HG03175 (cell line): ENCODE data around the gene SNX6.
"Not testable (repeated sequence)": the region's sequence is repeated elsewhere in the genome, so short reads cannot be mapped to it uniquely, and the experiment has no call there.

ENCODE experiments used
- ATAC-seq: cut with Tn5 transposase; IDR thresholded peaks from one replicate; pipeline ENCODE4 v1.9.1; 2021; ENCODE audit warnings: mild to moderate bottlenecking, moderate library complexity; ENCODE audit not compliant: unreplicated experiment

Gene SNX6

DNA sequence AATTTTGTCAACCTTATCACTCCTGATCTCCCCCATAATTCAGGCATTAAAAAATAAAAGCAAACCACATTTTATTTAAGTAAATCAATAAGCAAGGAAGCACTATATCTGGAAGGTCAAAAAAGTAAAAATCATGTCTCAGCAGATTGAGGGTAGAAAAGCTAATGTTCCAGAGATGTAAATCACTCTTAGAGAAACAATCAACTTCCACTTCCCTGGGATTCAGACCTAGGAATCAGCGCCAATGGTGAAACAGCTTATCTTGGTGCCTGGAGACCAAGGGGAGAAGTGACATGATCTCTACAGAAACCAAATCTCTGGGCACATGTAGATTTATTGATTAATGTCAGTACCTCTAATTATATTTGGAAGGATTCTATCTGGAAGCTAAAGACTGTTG, 10.9 kb upstream of the SNX6 start:
- no peak for ATAC-seq

DNA sequence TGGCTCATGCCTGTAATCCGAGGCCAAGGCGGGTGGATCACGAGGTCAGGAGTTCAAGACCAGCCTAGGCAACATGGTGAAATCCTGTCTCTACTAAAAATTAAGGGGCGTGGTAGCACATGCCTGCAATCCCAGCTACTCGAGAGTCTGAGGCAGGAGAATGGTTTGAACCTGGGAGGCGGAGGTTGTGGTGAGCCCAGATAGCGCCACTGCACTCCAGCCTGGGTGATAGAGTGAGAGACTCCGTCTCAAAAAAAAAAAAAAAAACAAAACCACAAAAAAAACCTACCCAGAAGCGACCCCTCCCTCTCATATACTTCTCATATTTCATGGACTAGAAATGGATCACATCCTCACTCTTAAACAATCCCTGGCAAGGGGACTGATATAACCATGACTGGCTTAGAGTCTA, 4.4 kb upstream of the SNX6 start:
- ATAC-seq = not testable (repeated sequence)

DNA sequence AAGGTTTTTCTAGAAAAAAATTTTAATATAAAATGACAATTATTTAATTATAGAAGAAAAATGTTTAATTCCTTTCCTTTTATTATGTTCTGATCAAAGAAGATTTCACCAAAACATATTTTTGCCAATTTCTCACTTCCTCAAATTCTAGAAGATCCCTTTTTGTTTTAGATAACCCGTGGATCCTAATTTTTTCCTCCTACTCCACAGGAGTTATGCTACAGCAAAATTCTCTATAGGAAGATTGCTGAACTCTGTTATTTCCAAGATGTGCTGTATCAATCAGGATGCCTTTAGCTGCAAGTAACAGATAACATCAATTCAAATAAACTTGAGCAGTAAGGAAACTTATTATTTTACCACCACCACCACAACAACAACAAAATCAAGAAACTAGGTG, 3.8 kb upstream of the SNX6 start:
- no peak for ATAC-seq

DNA sequence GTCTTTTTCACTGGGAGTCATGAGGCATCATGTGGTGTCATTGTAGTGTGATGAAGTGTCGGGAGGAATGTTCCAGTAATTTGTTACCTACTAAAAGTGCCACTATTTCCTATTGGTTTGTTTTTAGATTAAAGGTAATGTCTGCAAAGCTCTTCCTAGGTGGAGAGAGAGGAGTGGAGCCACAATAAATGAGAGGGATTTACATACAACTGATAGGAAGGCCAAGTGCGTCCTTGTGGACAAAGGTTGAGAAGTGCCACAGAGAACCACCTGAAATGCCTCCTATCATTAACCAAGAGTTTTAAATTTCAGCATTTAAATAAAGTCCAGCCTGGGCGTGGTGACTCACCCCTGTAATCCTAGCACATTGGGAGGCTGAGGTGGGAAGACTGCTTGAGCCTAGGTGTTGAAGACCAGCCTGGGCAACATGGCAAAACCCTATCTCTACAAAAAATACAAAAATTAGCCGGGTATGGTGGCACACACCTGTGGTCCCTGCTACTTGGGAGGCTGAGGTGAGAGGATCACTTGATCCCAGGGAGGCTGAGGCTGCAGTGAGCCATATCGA, 2.5 kb upstream of the SNX6 start:
- no peak for ATAC-seq

DNA sequence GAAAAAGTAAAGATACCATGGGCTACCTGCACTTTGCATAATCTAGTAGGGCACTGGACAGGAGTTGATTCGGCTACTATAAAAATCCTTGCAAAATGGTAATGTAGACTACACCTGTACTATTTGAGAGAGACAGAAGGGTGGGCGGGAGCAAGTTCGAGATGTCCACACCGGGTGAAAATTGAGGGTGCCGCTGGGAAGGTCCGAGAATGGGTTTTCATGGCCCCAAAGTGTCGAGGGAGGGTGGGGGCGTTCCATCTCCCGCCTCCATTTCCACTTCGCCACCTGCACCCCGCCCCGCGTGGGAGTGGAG, 648 bp downstream of the SNX6 start:
- peak; percentile 28 for ATAC-seq

DNA sequence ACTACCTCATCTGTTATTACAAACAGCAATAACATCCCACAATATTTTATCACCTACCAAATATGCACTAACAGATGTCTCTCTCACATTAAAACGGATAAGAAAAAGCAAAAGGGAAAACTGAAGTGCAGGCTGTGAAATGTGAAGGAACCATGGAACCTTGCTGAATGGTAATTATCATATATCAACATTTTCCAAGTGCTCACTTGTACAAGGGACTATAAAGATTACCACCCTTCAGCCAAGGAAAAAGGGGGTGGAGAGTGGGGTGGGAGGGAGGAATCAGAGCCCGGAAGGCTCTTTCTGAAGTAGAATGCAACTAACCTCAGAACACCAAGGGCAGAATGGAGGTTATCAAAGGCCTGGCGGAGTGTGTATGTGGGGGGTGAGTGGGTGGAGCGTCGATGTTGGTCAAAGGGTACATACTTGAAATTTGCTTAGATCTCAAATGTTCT, 1.2 kb downstream of the SNX6 start:
- ATAC-seq = no peak

DNA sequence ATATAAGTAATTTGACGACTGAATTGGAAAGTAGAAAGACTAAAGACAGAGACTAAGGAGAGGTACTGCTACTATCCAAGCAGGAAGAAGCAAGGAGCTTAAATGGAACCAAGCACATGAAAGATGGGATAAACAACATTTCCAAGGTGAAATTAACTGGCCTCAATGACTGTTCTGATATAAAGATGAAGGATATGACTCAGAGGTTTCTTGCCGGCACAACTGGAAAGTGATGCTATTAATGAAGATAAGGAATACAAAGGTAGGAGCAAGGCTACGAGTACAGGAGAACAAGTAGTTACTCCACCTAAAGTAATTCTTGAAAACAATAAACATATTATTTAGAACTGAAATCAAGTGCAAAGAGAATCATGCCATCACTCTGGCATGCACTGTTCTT, 6.4 kb downstream of the SNX6 start:
- no peak for ATAC-seq

DNA sequence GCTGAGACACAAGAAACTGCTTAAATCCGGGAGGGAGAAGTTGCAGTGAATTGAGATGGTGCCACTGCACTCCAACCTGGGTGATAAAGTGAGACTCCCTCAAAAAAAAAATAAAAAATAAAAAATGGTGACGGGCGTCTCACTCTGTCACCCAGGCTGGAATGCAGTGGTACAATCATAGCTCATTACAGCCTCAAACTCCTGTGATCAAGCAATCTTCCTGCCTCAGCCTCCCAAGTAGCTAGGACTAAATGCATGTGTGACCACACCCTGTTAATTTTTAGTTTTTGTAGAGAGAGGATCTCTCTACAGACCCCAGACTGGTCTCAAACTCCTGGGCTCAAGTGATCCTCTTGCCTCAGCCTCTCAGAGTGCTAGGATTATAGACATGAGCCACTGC, 9.1 kb downstream of the SNX6 start:
- no peak for ATAC-seq

DNA sequence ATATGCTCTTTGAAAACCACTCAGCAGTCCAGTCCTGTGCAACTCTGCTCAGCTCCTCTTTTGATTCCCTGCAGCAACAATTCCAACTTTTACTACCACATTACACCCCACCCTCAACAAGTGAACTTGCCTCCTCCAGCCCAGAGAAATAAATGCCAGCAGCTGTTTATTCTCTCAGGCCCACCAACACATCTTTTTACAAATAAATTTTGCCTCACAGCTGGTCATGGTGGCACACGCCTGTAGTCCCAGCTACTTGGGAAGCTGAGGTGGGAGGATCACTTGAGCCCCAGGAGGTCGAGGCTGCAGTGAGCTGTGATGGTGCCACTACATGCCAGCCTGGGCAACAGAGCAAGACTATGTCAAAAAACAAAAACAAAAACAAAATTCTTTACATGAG, 9.8 kb downstream of the SNX6 start:
- ATAC-seq = no peak

DNA sequence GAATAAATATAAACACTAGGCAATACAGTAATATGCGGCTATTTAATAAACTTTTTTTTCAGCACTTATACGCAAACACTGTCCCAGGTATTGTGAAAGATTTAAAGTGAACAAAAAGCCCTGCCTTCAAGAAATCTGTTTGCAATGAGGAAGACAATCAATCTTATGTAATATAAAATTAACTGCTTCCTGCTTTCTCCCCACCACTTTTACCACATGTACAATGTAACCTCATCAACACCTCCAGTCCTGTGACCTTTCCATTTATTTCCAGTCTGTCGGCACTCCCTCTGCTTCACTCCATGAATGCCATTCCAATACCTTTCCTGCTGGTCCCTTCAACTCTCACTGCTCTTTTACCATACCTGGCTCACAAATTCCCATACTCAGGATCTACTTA, 10.5 kb downstream of the SNX6 start:
- ATAC-seq = no peak

DNA sequence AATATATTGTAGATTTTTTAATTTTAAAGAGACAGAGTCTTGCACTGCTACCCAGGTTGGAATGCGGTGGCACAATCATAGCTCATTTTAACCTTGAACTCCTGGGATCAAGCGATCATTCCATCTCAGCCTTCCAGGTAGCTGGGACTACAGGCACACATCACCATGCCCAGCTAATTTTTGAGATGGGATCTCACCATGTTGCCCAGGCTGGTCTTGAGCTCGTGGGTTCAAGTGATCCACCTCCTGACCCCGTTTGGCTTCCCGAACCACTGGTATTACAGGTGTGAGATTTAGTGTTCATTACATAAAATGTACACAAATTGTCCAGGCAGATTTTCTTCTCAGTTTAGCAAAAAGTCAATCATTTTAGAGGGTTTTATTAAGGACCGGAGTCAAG, 13.6 kb downstream of the SNX6 start:
- no peak for ATAC-seq

DNA sequence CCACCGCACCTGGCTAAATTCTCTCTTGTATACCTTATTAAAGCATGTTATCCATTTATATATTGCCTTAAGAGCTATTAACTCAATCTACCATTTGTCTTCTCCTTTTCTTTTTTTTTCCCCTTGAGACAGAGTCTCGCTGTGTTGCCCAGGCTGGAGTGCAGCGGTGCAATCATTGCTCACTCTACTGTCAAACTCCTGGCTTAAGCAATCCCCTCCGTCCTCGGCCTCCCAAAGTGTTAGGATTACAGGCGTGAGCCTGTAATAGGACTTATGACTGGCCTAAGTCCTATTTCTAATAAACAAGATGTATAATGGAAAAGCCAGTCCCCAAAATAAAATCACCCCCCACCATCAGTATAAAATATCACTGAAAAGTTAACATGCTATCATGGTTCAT, 14.4 kb downstream of the SNX6 start:
- no peak for ATAC-seq

DNA sequence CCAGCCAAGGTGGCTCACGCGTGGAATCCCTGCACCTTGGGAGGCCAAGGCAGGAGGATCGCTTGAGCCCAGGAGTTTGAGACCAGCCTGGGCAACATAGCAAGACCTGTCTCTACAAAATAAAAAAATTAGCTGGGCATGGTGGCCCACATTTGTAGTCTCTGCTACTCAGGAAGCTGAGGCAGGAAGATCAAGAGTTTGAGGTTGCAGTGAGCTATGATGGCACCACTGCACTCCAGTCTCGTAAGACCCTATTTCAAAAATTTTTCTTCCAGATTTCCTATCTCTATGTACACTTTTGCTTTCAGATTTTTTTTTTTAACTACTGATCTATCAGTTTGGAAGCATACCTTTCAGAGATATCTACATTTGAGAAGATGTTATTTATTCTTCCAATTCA, 15.3 kb downstream of the SNX6 start:
- ATAC-seq = no peak

DNA sequence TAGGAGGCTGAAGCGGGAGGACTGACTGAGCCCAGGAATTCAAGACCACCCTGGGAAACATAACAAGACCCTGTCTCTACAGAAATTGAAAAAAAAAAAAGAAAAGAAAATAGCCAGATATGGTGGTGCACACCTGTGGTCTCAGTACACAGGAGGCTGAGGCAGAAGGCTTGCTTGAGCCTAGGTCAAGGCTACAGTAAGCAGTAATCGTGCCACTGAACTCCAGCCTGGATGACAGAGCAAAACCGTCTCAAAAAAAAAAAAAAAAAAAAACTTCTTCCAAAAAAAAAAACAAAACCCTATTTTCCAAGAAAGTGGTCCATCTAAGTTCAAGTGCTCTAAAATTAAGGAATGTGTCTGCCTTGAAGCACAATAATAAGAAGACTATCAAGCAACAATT, 19.8 kb downstream of the SNX6 start:
- no peak for ATAC-seq

DNA sequence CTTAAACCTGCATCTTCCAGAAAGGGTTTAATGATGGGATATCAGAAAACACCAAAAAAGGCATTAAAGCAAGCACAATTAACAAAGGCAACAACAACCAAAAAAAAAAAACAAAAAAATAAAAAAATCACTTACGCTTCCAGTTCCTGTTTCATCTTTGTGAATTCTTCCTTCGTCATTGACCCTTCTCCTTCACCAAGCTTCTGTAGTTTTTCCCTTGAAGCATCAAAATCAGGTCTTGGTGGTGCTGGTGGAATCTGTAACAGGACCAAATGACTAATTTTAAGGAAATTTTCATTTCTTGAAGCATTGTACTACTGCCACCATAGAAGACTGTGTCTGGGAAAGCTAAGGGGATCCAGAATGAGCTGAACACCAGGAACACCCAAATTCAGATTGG, 24.5 kb downstream of the SNX6 start:
- no peak for ATAC-seq

DNA sequence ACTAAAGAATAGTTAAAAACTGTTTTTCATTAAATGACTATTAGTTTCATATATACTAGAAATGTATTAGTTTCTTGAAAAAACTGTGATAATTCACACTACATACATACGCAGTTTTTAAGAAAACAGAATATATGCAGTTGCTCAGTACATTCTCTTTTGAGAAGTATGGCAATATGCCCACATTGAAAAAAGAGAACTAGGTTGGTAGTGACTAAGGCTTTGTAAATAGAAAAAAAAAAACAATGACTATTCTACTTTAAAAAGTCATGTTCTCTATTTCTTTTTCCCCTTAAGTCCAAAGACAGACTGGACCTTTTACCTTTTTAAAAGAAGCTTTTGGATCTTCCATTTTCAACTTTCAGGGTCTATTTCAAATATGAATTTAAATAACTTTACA, 25.0 kb downstream of the SNX6 start:
- no peak for ATAC-seq

DNA sequence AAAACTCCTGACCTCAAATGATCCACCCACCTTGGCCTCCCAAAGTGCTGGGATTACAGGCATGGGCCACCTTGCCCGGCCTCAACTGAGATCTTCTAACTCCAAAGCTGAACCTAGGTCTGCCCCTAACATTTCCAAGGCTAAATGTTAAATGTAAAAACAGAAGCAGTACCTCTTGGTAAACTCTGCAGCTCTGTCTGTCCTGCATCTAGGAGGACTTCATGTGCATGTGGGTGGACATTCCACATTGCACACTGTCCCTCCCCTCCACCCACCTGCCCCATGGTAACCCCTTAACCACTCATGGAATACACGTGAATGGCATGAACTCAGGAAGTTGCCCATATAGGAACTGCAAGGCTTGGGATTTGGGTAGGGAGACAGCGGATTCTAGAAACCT, 33.1 kb downstream of the SNX6 start:
- ATAC-seq = no peak

DNA sequence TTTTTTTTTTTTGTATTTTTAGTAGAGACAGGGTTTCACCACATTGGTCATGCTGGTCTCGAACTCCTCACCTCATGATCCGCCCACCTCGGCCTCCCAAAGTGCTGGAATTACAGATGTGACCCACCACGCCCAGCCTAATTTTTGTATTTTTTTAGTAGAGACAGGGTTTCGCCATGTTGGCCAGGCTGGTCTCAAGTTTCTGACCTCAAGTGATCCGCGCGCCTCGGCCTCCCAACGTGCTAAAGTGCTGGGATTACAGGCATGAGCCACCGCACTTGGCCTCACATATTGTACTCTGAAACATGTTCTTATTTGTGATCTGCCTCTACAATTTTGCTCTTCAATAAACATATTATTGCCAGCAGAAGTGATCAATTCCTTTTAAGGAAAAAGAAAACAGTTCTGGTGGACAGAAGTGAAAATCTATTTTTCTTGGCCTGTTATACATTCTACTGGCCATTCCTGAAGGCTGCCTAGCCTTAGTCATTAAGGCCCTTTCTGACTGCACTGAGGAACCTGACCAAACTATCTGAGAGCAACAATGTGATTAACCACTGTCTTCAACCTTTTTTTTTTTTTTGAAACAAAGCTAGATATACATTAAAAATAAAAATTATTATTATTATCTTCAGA, 36.1 kb downstream of the SNX6 start:
- ATAC-seq = no peak

DNA sequence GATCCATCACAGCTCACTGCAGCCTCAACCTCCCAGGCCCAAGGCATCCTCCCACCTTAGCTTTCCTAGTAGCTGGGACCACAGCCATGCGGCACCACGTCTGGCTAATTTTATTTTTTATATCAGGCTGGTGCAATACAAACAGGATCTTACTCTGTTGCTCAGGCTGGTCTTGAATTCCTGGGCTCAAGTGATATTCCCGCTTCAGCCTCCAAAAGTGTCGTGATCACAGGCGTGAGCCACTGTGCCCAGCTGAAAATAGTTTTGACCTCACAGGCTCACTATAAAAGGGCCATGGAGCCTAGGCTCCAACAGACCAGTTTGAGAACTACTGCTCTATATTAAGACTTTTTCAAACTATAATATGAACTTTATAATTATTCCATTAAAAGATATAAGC, 37.3 kb downstream of the SNX6 start:
- ATAC-seq = no peak

DNA sequence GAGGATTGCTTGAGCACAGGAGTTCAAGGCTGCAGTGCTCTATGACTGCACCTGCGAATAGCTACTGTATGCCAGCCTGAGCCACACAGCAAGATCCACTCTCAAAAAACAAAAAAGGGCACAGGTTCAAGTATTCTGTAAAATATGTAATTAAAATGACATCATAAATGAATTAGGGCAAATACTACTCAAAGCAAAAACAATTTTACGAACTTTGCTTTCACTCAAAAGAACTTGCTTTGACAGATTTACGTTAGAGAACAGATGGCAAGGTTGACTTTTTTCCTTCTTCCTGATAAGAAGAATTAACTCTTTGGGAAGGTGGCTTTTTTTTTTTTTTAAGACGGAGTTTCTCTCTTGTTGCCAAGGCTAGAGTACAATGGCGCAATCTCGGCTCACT, 46.4 kb downstream of the SNX6 start:
- no peak for ATAC-seq

DNA sequence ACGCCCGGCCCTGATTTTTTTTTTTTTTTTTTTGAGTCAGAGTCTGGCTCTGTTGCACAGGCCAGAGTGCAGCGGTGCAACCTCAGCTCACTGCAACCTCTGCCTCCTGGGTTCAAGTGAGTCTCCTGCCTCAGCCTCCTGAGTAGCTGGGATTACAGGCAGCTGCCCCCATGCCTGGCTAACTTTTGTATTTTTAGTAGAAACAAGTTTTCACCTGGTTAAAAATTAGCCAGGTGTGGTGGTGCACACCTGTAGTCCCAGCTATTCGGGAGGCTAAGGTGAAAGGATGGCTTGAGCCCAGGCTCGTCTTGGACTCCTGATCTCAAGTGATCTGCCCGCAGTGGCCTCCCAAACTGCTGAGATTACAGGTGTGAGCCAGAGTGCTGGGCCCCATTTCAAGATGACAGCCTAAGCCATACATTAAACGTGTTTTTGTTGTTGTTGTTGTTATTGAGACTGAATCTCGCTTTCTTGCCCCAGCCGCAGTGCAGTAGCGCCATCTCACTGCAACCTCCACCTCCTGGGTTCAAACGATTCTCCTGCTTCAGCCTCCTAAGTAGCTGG, 47.7 kb downstream of the SNX6 start:
- no peak for ATAC-seq

DNA sequence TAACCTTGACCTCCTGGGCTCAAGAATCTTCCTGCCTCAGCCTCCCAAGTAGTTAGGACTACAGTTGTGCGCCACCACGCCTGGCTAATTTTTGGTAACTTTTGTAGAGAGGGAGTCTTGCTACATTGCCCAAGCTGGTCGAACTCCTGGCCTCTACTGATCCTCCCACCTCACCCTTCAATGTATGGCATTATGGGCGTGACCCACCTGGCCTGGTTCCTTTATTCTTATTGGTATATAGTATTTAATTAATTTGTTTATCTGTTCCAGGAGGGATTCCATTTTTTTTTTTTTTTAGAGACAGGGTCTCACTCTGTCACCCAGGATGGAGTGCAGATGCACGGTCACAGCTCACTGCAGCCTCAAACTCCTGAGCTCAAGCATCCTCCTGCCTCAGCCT, 49.6 kb downstream of the SNX6 start:
- no peak for ATAC-seq

DNA sequence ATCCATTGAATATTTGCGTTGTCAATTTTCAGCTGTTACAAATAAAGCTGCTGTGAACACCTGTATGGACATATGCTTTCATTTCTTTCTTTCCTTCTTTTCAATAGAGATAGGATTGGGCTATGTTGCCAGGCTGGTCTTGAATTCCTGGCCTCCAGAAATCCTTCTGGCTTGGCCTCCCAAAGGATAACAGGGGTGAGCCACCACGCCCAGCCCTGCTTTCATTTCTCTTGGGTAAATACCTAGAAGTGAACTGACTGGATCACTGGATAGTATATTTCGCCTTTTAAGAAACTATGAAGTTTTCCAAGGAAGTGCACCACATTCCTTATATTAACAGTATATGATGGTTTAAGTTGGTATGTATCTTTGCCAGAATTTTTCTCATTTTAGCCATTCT, 58.2 kb downstream of the SNX6 start:
- no peak for ATAC-seq
